ENCODE data around the gene LRRC37A. TPM values are rescaled to one million over a fixed set of nuclear protein-coding genes. Genes with fewer than 3 reads are reported as not detected.
A peak's percentile ranks its signal among the peaks of the same experiment; 100 is the strongest.

The LRRC37A gene
- total and polyA plus RNA-seq, 9 of the 15 experiments (the other 6 are each of a cell fraction or from before 2014, with no cell fraction given): 0.14 to 3.1 (median 1.8) TPM

- no peak for TF ChIP-seq SRSF3 (IDR thresholded peaks at IDR 0.05; ENCODE audit: insufficient read depth, low read length)
- peak; percentile 88 for TF ChIP-seq SUPT5H (IDR thresholded peaks at IDR 0.05)
- peak; percentile 17; the same call in 1 of the 2 replicates for TF ChIP-seq GTF2F1 (IDR thresholded peaks at IDR 0.05; ENCODE audit: low read depth, low read length)
- TF ChIP-seq CCAR2 (IDR thresholded peaks at IDR 0.05; ENCODE audit: low read depth, low read length): no peak
- no peak for TF ChIP-seq TAL1 (IDR thresholded peaks at IDR 0.05)
- no peak for TF ChIP-seq CHD2 (IDR thresholded peaks at IDR 0.05; ENCODE audit: low read depth, low read length)
- no peak for TF ChIP-seq ZNF780A (CRISPR knock-in tag; IDR thresholded peaks at IDR 0.05)
- no peak for TF ChIP-seq ETV6 (IDR thresholded peaks at IDR 0.05; ENCODE audit: borderline replicate concordance in 1 of 2, low read depth in 2 of 2, low read length in 1 of 2)
- no peak for TF ChIP-seq ETV6 (CRISPR knock-in tag; IDR thresholded peaks at IDR 0.05; ENCODE audit: borderline replicate concordance)
- peak; percentile 50; the same call in 1 of the 2 replicates for TF ChIP-seq TARDBP (IDR thresholded peaks at IDR 0.05)
- TF ChIP-seq, protein P1, sequence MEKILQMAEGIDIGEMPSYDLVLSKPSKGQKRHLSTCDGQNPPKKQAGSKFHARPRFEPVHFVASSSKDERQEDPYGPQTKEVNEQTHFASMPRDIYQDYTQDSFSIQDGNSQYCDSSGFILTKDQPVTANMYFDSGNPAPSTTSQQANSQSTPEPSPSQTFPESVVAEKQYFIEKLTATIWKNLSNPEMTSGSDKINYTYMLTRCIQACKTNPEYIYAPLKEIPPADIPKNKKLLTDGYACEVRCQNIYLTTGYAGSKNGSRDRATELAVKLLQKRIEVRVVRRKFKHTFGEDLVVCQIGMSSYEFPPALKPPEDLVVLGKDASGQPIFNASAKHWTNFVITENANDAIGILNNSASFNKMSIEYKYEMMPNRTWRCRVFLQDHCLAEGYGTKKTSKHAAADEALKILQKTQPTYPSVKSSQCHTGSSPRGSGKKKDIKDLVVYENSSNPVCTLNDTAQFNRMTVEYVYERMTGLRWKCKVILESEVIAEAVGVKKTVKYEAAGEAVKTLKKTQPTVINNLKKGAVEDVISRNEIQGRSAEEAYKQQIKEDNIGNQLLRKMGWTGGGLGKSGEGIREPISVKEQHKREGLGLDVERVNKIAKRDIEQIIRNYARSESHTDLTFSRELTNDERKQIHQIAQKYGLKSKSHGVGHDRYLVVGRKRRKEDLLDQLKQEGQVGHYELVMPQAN (IDR thresholded peaks at IDR 0.05; ENCODE audit: borderline replicate concordance): no peak
- no peak for TF ChIP-seq POU5F1 (IDR thresholded peaks at IDR 0.05; ENCODE audit: borderline replicate concordance, low read depth, low read length, partially characterized antibody)
- TF ChIP-seq ZKSCAN1 (IDR thresholded peaks at IDR 0.05; ENCODE audit: low read depth, low read length): no peak
- no peak; the same call in 1 of the 2 replicates for TF ChIP-seq GATAD2B (IDR thresholded peaks at IDR 0.05; ENCODE audit: borderline replicate concordance)
- TF ChIP-seq BRCA1 (IDR thresholded peaks at IDR 0.05): no peak
- TF ChIP-seq BRCA1 (CRISPR knock-in tag; IDR thresholded peaks at IDR 0.05): no peak; the same call in 1 of the 2 replicates
- peak; percentile 89 for TF ChIP-seq RBFOX2 (IDR thresholded peaks at IDR 0.05; ENCODE audit: low read depth, low read length)
- no peak for TF ChIP-seq TFE3 (CRISPR knock-in tag; IDR thresholded peaks at IDR 0.05)
- peak; percentile 56 to 57; a peak in 2 of 4 replicates for TF ChIP-seq NONO (IDR thresholded peaks at IDR 0.05; ENCODE audit: low read depth in 2 of 2, low read length in 1 of 2)
- TF ChIP-seq SIX5 (IDR thresholded peaks at IDR 0.05; ENCODE audit: borderline replicate concordance in 1 of 2, insufficient read depth in 1 of 2, low read depth in 1 of 2, low read length in 2 of 2): no peak
- no peak for TF ChIP-seq MEF2D (tag; conservative IDR thresholded peaks at IDR 0.05; ENCODE audit: low read depth)
- peak; percentile 99 for TF ChIP-seq ZNF395 (CRISPR knock-in tag; IDR thresholded peaks at IDR 0.05)
- TF ChIP-seq ZNF197 (CRISPR knock-in tag; IDR thresholded peaks at IDR 0.05; ENCODE audit: low read depth): peak; percentile 99
- TF ChIP-seq TAF7 (tag; IDR thresholded peaks at IDR 0.05): no peak
- no peak for TF ChIP-seq ARNT (IDR thresholded peaks at IDR 0.05)
Observed at GRCh38 chr17:46266656-46267544, 28.0 kb upstream of the LRRC37A start (continued).

Measured in K562 (cell line).